ENCODE data around the gene GNAT3.

Gene GNAT3

DNA sequence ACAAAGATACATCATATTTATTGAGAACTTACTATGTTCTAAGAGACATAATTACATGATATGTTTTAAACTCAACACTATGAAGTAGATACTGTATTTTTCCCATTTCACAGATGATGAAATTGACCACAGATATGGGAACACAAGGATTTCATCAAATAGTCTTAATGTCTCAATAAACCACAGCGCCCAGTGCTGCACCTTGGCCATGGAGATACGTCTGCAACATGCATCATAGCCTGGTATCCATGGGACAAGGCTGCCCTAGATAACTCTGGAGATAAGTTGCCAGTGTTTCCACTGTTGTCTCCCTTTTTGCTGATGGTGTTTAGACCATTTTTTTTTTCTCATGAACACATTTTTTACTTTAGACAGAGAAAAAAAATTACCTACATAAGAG, 97.5 kb downstream of the GNAT3 start:
- no peak for DNase-seq

DNA sequence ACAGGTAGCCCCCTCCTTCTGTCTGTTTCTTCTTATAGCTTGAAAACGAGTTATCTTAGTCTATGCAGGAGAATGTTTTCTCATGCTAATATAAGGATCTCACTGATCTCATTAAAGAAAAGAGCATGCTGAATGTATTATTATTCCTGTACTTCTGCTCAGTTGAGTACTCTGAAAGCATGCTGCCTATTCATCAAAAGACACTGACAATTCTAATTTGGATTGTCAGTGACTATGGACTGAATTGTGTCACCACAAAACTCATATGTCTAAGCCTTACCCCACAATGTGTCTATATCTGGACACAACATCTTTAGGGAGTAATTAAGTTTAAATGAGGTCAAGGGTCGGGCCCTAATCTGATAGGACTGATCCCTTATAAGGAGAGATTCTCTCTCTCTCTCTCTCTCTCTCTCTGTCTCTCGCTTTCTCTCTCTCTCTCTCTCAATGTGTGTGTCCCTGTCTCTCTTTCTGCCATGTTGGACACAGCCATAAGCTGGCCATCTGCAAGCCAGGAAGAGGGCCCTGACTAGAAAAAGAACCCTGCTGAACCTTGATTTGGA, 98.4 kb downstream of the GNAT3 start:
- DNase-seq, result no peak

DNA sequence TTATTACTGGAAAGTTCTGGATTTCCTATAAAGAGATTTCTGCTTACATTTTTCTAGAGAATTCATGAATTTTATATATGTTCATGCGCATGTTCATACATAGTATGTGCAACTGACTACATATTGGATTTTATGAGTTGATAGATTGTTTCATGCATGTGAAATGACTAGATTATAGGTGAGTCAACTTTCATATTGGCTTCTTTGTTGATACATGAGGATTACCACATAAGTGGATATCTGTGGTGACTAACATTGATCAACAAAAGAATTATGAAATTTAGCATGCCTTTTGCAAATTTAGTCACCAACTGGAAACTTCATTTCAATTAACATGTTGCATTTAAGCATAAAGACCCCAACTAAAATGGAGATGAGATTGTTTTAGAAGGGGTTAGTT, 99.0 kb downstream of the GNAT3 start:
- no peak for DNase-seq

DNA sequence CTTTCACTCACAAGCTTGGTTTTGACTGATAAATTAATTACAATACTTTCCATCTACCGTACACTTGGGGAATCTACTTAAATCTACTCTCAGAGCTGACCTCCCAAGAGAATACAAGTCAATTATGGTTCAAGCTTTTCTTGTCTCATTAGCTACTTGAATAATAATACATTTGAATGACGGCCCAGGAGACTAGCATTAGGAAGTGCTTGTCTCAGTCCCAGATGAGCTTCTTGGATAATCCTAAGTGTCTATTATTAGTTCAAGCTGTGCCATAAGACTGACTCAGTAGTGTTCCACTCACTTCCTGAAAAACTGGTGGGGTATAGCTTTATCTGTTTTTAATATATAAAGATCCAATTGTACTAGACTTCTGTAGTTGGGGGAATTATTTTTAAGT, 100.2 kb downstream of the GNAT3 start:
- no peak for DNase-seq

DNA sequence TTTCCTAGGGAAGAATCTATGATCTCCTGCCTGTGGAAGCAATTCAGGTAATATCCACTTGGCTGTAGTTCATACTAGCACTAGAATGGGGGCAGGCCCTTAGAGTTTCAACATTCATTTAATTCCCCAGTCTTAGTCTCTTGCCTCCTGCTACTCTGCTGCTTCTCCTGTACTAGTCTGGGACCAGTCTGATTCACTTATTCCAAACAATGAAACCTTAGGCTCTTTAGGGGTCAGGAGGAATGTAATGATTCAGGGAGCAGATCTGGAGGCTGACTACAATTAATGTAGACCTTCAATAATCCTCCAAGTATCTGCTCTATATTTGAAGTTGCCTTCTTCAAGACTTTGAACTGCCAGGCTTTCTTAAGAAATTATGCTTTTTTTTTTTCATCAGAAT, 101.8 kb downstream of the GNAT3 start:
- no peak for DNase-seq

Data from NCI-H1417 treated with DMSO at 0.1 percent for 48 hours (cell line).